ENCODE results near the gene SLC10A7. TPM values are rescaled to one million over a fixed set of nuclear protein-coding genes. Genes with fewer than 3 reads are reported as not detected.

Gene SLC10A7
- total and polyA plus RNA-seq, 10 of the 15 experiments (the other 5 are each of a cell fraction or from before 2014, with no cell fraction given) = 4.6 to 23.7 (median 15.6) TPM

DNA sequence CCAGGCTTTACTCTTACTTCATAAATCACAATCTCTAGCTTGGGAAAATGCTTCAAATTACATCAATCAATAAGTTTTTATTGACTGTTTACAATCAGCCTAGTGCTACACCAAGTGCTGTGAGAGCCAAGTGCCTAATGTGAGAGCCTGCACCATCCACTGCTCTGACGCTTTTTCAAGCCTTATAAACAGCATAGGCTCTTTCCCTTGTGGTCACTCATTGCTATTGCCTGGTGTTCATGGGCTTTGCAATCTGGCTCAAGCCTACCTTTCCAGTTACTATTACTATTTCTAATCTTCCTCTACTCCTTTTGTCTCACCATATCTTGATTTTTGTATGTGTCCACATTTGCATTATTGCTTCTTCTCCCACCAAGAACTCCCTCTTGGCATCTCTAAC is 230.4 kb downstream of the SLC10A7 start (continued):
- TF ChIP-seq NFYB (IDR thresholded peaks at IDR 0.05; ENCODE audit: insufficient read depth, low read depth, low read length) = no peak
- TF ChIP-seq HDGF (IDR thresholded peaks at IDR 0.05) = no peak
- TF ChIP-seq ZZZ3 (IDR thresholded peaks at IDR 0.05; ENCODE audit: control insufficient read depth, insufficient read length, low read depth) = no peak
- no peak for TF ChIP-seq FOXK2 (IDR thresholded peaks at IDR 0.05)

GRCh38 chr4:146288193-146288592 is 233.5 kb downstream of the SLC10A7 start:
- Histone ChIP-seq H3K4me1 (ENCODE audit: control insufficient read depth, insufficient read depth, low read length) (no peaks in the 10 kb centered on the region), H3K4me3 (no peak overlapping the region), H3K79me2 (ENCODE audit: control insufficient read depth, insufficient read depth, low read length) (no peaks in the 10 kb centered on the region), H3K9ac (ENCODE audit: control insufficient read depth, insufficient read depth, low read length) (no peak overlapping the region), H3K36me3 (ENCODE audit: control insufficient read depth in 2 of 2, insufficient read depth in 2 of 2, low read length in 1 of 2) (peaks cover 0 to 11% of the 10 kb centered on the region in 2 experiments; a peak in 2 of 4 replicates), H3K27me3 (replicated peaks in 1 of 2; ENCODE audit: control insufficient read depth in 2 of 2, insufficient read depth in 2 of 2, low read length in 1 of 2) (no peaks in the 10 kb centered on the region), H4K20me1 (ENCODE audit: control insufficient read depth, insufficient read depth) (no peaks in the 10 kb centered on the region), H3K9me3 (replicated peaks; ENCODE audit: control insufficient read depth, insufficient read depth, low read length) (peaks cover 4% of the 10 kb centered on the region; the same call in 2 of the 3 replicates), H2AFZ (ENCODE audit: control insufficient read depth, low read depth, low read length) (no peak overlapping the region), H3K4me2 (ENCODE audit: control insufficient read depth, insufficient read depth) (no peak overlapping the region), H3K27ac (ENCODE audit: control insufficient read depth, insufficient read depth) (no peak overlapping the region)
- ChIA-PET POLR2A (no interaction called here), RAD21 (ENCODE audit: unreplicated experiment) (no interaction called here), CTCF (interaction anchor here (1.2 kb wide), 2 partner anchors 9 to 11 kb away, joined by 3 to 4 read pairs; no protein-coding TSS in a partner anchor), SMC1A (ENCODE audit: uncharacterized antibody, unreplicated experiment) (interaction anchor here (1.1 kb wide), 2 partner anchors 11 to 41 kb away, joined by 3 to 4 read pairs; no protein-coding TSS in a partner anchor)
- TF ChIP-seq, protein P1, sequence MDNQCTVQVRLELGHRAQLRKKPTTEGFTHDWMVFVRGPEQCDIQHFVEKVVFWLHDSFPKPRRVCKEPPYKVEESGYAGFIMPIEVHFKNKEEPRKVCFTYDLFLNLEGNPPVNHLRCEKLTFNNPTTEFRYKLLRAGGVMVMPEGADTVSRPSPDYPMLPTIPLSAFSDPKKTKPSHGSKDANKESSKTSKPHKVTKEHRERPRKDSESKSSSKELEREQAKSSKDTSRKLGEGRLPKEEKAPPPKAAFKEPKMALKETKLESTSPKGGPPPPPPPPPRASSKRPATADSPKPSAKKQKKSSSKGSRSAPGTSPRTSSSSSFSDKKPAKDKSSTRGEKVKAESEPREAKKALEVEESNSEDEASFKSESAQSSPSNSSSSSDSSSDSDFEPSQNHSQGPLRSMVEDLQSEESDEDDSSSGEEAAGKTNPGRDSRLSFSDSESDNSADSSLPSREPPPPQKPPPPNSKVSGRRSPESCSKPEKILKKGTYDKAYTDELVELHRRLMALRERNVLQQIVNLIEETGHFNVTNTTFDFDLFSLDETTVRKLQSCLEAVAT (IDR thresholded peaks at IDR 0.05) = no peak
- TF ChIP-seq SPI1 (IDR thresholded peaks at IDR 0.05; ENCODE audit: borderline replicate concordance, insufficient read depth, low read depth, low read length) = peak; percentile 50; the same call in 1 of the 2 replicates
- intact Hi-C loops (cut with micrococcal nuclease; ENCODE audit: unreplicated experiment) = no loop called here
- WGBS (ENCODE audit: insufficient coverage, insufficient replicate concordance, low lambda C conversion rate, missing lambda C conversion rate) = 59% methylated on average over 4 of the region's 4 CpGs
- in situ Hi-C loops (cut with MboI) = no loop called here
- FAIRE-seq (no peak), DNase-seq (ENCODE audit: low read depth, low spot score) (no peak), ATAC-seq (no peak; the same call in 2 of the 3 replicates)
- BruUV-seq (replicated peaks) = no TSS peak
